Endodermal cell (in vitro differentiated cells): ENCODE measurements around the gene ZNF70. TPM values are rescaled to one million over a fixed set of nuclear protein-coding genes. Genes with fewer than 3 reads are reported as not detected.

Experiments
- DNase-seq: peaks from one replicate; pipeline ENCODE4 v3.0.0-alpha.2; 2017
- H3K27ac ChIP-seq: 2 replicates; pipeline ENCODE4 v1.5.1; 2013; ENCODE audit warnings: mild to moderate bottlenecking, low read depth, low read length, moderate library complexity
- H3K27me3 ChIP-seq: 2 replicates; pipeline ENCODE4 v1.6.1; 2013; ENCODE audit warnings: mild to moderate bottlenecking, low read length, moderate library complexity; ENCODE audit not compliant: insufficient read depth, control insufficient read depth, poor library complexity, severe bottlenecking
- H3K36me3 ChIP-seq: 2 replicates; pipeline ENCODE4 v1.7.0; 2013; ENCODE audit warnings: mild to moderate bottlenecking, low read length, moderate library complexity; ENCODE audit not compliant: control insufficient read depth, insufficient read depth
- H3K4me1 ChIP-seq: one replicate; pipeline ENCODE4 v1.7.0; 2013; ENCODE audit warnings: low read length; ENCODE audit not compliant: control insufficient read depth, insufficient read depth
- H3K4me3 ChIP-seq: 2 replicates; pipeline ENCODE4 v1.5.1; 2013; ENCODE audit warnings: mild to moderate bottlenecking, low read length, moderate library complexity
- H3K9ac ChIP-seq: 2 replicates; pipeline ENCODE4 v1.6.1; 2013; ENCODE audit warnings: mild to moderate bottlenecking, low read length, moderate library complexity; ENCODE audit not compliant: poor library complexity, severe bottlenecking; ENCODE audit errors: extremely low read depth
- H3K9me3 ChIP-seq: 2 replicates; pipeline ENCODE4 v1.6.1; 2013; ENCODE audit warnings: mild to moderate bottlenecking, low read length, moderate library complexity; ENCODE audit not compliant: control insufficient read depth
- H3K27ac Mint-ChIP-seq: 2 replicates; pipeline ENCODE4 v1.8.0; 2020; ENCODE audit warnings: mixed read lengths
- H3K27me3 Mint-ChIP-seq: 2 replicates; pipeline ENCODE4 v1.8.0; 2021; ENCODE audit warnings: mild to moderate bottlenecking, mixed read lengths; ENCODE audit not compliant: insufficient read depth
- H3K36me3 Mint-ChIP-seq: 2 replicates; pipeline ENCODE4 v1.8.0; 2020; ENCODE audit warnings: low read depth, mixed read lengths
- H3K4me1 Mint-ChIP-seq: 2 replicates; pipeline ENCODE4 v1.8.0; 2020; ENCODE audit warnings: mixed read lengths
- H3K4me3 Mint-ChIP-seq: 2 replicates; pipeline ENCODE4 v1.8.0; 2020; ENCODE audit warnings: mild to moderate bottlenecking, moderate library complexity, mixed read lengths
- H3K9me3 Mint-ChIP-seq: 2 replicates; pipeline ENCODE4 v1.8.0; 2020; ENCODE audit warnings: mild to moderate bottlenecking, mixed read lengths
- CTCF ChIP-seq: fragments of 200-600 bp; sonication (generic); conservative IDR thresholded peaks from 2 replicates; pipeline ENCODE4 v1.5.0; 2021; ENCODE audit warnings: antibody characterized with exemption, mild to moderate bottlenecking
- WGBS, 2 experiments: methylation state at CpG; one replicate each; pipeline versions ENCODE4 v1.1.5 to v1.1.7; 2013; ENCODE audit warnings: missing lambda C conversion rate in 2 of 2, mixed read lengths in 1 of 2; ENCODE audit not compliant: insufficient coverage in 1 of 2, insufficient read length in 1 of 2; 5-methylcytosine and 5-hydroxymethylcytosine counted together
- total RNA-seq, 2 donors: library from RNA; stranded (reverse); fragmentation: NEBNext Ultra II Directional in 1 of 2; extraction: Animal tissue kit (Norgen Biotek cat#: 25700) in 1 of 2; gene quantifications; 2 replicates in 1 of 2; 3 replicates in 1 of 2; pipeline ENCODE4 v1.2.1, GENCODE V29; 2021

The ZNF70 gene
- total RNA-seq, 2 donors from 2014 or later, result 4.7 to 5.7 TPM

GRCh38 chr22:23789121-23789520, 38.2 kb upstream of the ZNF70 start:
- Mint-ChIP-seq H3K27ac (peak overlapping the region; percentile 74), H3K27me3 (no peaks in the 10 kb centered on the region), H3K4me1 (peaks cover 39% of the 10 kb centered on the region), H3K9me3 (no peaks in the 10 kb centered on the region), H3K36me3 (peaks cover 25% of the 10 kb centered on the region), H3K4me3 (peak overlapping the region; percentile 79)
- H3K9me3 ChIP-seq, result no peaks in the 10 kb centered on the region
- peak overlapping the region; percentile 19 for H3K9ac ChIP-seq
- TF ChIP-seq CTCF, result no peak
- peak overlapping the region; percentile 21 for H3K4me3 ChIP-seq
- WGBS, 2 experiments, result 64 to 69% methylated on average over 3 to 4 of the region's 4 CpGs
- no peak overlapping the region for H3K27ac ChIP-seq
- H3K27me3 ChIP-seq, result no peaks in the 10 kb centered on the region
- peaks cover 29% of the 10 kb centered on the region for H3K36me3 ChIP-seq
- peaks cover 19% of the 10 kb centered on the region for H3K4me1 ChIP-seq
- DNase-seq, result peak; percentile 62

DNA sequence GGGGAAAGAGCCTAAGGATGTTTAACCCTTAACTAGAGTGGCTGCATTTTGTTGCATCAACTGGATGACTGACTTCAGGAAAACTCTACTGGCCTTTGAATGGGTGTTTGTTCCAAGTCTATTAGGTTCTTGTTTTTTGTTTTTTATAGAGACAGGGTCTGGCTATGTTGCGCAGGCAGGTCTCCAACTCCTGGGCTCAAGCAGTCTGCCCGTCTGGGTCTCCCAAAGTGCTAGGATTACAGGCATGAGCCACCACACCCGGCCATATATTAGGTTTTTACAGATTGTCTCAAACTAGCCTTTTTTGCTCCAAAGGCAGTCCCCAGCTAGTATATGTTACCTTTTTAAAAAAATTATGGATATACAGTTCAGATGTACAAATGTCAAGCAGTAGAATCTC, 37.0 kb upstream of the ZNF70 start:
- peak overlapping the region; percentile 79 for H3K4me3 Mint-ChIP-seq
- peaks cover 19% of the 10 kb centered on the region for H3K4me1 ChIP-seq
- H3K9me3 ChIP-seq, result no peaks in the 10 kb centered on the region
- H3K27me3 ChIP-seq, result no peaks in the 10 kb centered on the region
- peak overlapping the region; percentile 98 for H3K9ac ChIP-seq
- H3K27ac Mint-ChIP-seq, result peak overlapping the region; percentile 91
- peak overlapping the region; percentile 94 for H3K4me3 ChIP-seq
- TF ChIP-seq CTCF, result no peak
- H3K27ac ChIP-seq, result no peak overlapping the region
- H3K4me1 Mint-ChIP-seq, result peaks cover 35% of the 10 kb centered on the region
- H3K27me3 Mint-ChIP-seq, result no peaks in the 10 kb centered on the region
- peaks cover 16% of the 10 kb centered on the region for H3K36me3 Mint-ChIP-seq
- WGBS, 2 experiments, result 72 to 100% methylated on average over 1 to 3 of the region's 3 CpGs
- no peak for DNase-seq
- no peaks in the 10 kb centered on the region for H3K9me3 Mint-ChIP-seq
- H3K36me3 ChIP-seq, result peaks cover 17% of the 10 kb centered on the region

GRCh38 chr22:23787600-23787896, 36.6 kb upstream of the ZNF70 start:
- Histone ChIP-seq H3K27ac (peak overlapping the region; percentile 37), H3K9ac (peak overlapping the region; percentile 98), H3K9me3 (no peaks in the 10 kb centered on the region), H3K4me1 (peaks cover 19% of the 10 kb centered on the region), H3K36me3 (peaks cover 14% of the 10 kb centered on the region), H3K4me3 (peak overlapping the region; percentile 94), H3K27me3 (no peaks in the 10 kb centered on the region)
- no peak for DNase-seq
- WGBS, 2 experiments, result 2 to 5% methylated on average over 5 of the region's 5 CpGs
- TF ChIP-seq CTCF, result no peak
- Mint-ChIP-seq H3K4me1 (peaks cover 31% of the 10 kb centered on the region), H3K27me3 (no peaks in the 10 kb centered on the region), H3K36me3 (peaks cover 12% of the 10 kb centered on the region), H3K9me3 (no peaks in the 10 kb centered on the region), H3K4me3 (peak overlapping the region; percentile 79), H3K27ac (peak overlapping the region; percentile 91)
